Activated B cell treated with CpG ODN at 0.5 μM for 24 hours (primary cell): ENCODE results near the gene WDR45B. TPM values are rescaled to one million over a fixed set of nuclear protein-coding genes. Genes with fewer than 3 reads are reported as not detected.
A peak's percentile ranks its signal among the peaks of the same experiment; 100 is the strongest.

ENCODE experiments used
- ATAC-seq: fragments of 200-7000 bp; cut with Tn5 transposase; one replicate; pipeline ENCODE4 v1.10.0; 2021; ENCODE audit warnings: low read depth, mild to moderate bottlenecking, moderate library complexity
- CTCF ChIA-PET: fragments of 350-600 bp; sonication (Branson Sonifier 250); formaldehyde crosslinking; loops from one replicate; lab custom pipeline; 2021; ENCODE audit warnings: antibody characterized with exemption; lab: Charles Lee
- POLR2A ChIA-PET: fragments of 350-600 bp; sonication (Branson Sonifier 250); formaldehyde crosslinking; loops from one replicate; lab custom pipeline; 2021; ENCODE audit warnings: antibody characterized with exemption; lab: Charles Lee
- DNase-seq: peaks from one replicate; pipeline ENCODE4 v3.0.0; 2022
- H3K27ac Mint-ChIP-seq: one replicate; pipeline ENCODE4 v1.8.0; 2020; ENCODE audit warnings: mixed read lengths
- H3K27me3 Mint-ChIP-seq: one replicate; pipeline ENCODE4 v1.8.0; 2021; ENCODE audit warnings: mixed read lengths
- H3K36me3 Mint-ChIP-seq: one replicate; pipeline ENCODE4 v1.8.0; 2021; ENCODE audit warnings: low read depth, mixed read lengths
- H3K4me1 Mint-ChIP-seq: one replicate; pipeline ENCODE4 v1.8.0; 2021; ENCODE audit warnings: mixed read lengths
- H3K4me3 Mint-ChIP-seq: one replicate; pipeline ENCODE4 v1.8.0; 2020; ENCODE audit warnings: mild to moderate bottlenecking, mixed read lengths
- H3K9me3 Mint-ChIP-seq: one replicate; pipeline ENCODE4 v1.8.0; 2020; ENCODE audit warnings: mixed read lengths
- intact Hi-C: fragments of 100-400 bp; cut with micrococcal nuclease; formaldehyde crosslinking; loops from one replicate; pipeline ENCODE4 v1.15.1; 2024
- total RNA-seq: library from RNA; stranded (reverse); gene quantifications from 2 replicates; pipeline ENCODE4 v1.2.3, GENCODE V29; 2022
- TF ChIP-seq, protein P1 (sequence below): fragments of 200-600 bp; IDR thresholded peaks from one replicate; pipeline ENCODE4 v1.8.0; 2022; ENCODE audit warnings: antibody characterized with exemption, mild to moderate bottlenecking

The WDR45B gene
- total RNA-seq, 1 donor from 2014 or later, result 51.2 TPM

DNA sequence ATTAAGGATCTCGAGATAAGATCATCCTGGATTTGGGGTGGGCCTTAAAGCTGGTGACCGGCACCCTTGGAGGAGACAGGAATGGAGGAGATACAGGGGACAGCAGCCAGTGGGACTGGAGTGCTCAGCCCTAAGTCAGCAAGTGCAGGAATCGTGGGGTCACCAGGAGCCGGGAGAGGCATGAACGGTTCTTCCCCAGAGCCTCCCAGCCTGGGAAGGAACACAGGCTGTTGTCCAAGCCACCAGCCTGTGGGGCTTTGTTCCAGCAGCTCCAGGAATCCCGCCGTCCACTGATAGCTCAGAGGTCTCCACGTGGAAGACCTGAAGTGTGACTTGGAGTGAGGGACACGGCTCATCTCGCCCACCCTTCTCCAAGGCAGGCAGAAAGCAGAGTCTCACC lies 2.5 kb upstream of the WDR45B start:
- no peaks in the 10 kb centered on the region for H3K9me3 Mint-ChIP-seq
- H3K4me1 Mint-ChIP-seq, result peaks cover 22% of the 10 kb centered on the region
- H3K27ac Mint-ChIP-seq, result no peak overlapping the region
- H3K27me3 Mint-ChIP-seq, result no peaks in the 10 kb centered on the region
- ATAC-seq (no peak), DNase-seq (no peak)
- peaks cover 2% of the 10 kb centered on the region for H3K36me3 Mint-ChIP-seq
- intact Hi-C loops, result no loop called here
- POLR2A ChIA-PET, result no interaction called here
- H3K4me3 Mint-ChIP-seq, result no peak overlapping the region
- CTCF ChIA-PET, result no interaction called here
- TF ChIP-seq, protein P1, sequence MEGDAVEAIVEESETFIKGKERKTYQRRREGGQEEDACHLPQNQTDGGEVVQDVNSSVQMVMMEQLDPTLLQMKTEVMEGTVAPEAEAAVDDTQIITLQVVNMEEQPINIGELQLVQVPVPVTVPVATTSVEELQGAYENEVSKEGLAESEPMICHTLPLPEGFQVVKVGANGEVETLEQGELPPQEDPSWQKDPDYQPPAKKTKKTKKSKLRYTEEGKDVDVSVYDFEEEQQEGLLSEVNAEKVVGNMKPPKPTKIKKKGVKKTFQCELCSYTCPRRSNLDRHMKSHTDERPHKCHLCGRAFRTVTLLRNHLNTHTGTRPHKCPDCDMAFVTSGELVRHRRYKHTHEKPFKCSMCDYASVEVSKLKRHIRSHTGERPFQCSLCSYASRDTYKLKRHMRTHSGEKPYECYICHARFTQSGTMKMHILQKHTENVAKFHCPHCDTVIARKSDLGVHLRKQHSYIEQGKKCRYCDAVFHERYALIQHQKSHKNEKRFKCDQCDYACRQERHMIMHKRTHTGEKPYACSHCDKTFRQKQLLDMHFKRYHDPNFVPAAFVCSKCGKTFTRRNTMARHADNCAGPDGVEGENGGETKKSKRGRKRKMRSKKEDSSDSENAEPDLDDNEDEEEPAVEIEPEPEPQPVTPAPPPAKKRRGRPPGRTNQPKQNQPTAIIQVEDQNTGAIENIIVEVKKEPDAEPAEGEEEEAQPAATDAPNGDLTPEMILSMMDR, result no peak

DNA sequence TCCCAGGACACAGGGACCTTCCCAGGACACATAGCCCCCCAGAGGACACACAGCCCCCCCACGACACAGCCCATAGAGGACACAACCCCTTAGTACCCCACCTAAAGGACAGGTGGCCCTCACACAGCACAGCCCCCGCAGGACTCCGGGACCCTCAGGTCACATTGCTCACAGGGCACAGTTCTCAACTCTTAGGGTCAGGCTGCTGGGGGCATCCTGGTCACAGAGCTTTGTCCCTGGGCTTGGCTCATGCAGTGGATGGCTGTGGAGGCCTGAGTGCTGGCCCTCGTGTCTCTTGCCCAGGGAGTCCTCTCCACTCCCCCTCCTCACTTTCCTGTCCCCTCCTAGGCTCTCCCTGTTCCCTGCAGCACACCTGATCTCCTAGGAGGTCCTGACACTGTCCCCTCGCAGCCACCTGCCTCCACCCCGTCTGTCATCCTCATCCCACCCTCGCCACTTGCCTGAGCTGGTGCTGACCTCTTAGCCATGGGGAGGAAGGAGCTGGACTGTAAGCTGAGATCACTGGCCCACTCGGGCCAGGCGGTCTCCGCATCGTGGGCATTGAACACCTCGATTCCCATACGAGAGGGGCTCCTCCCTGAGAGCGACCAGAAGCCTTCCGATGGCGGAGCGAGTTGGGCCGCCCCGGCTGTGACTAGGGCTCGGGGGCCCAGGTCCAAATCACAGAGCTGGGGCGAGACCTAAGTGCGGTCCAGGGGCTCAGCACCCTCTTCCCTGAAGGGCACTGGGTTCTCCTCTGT lies 1.4 kb upstream of the WDR45B start:
- TF ChIP-seq, protein P1, result no peak
- POLR2A ChIA-PET, result no interaction called here
- no peak for DNase-seq

DNA sequence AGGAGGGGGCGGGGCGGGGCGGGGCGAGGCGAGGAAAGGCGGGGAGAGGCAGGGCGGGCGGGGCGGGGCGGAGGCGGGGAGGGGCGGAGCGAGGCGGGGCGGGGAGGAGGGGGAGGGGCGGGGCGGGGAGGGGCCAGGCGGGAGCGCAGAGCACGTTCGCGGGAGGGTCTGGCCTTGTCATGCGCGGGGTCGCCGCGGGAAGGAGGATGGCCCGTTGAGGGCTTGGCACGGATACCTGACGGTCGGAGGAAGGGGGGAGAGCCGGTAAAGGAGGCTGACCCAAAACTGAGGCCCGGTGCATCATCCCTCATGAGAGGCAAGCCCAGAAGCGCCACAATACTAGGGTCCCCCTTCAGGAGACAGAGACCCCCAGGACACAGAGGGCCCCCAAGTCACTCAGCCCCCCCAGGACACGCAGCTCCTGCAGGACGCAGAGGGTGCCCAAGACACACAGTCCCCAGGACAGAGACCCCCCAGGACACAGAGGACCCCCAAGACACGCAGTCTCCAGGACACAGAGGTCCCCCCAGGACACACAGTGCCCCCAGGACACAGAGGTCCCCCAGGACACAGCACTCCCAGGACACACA lies 593 bp upstream of the WDR45B start:
- no peaks in the 10 kb centered on the region for H3K9me3 Mint-ChIP-seq
- DNase-seq, result peak; percentile 53
- ATAC-seq, result peak; percentile 20
- H3K36me3 Mint-ChIP-seq, result peaks cover 14% of the 10 kb centered on the region
- TF ChIP-seq, protein P1, result no peak
- ChIA-PET POLR2A (no interaction called here), CTCF (no interaction called here)
- H3K27ac Mint-ChIP-seq, result peak overlapping the region; percentile 61
- H3K27me3 Mint-ChIP-seq, result no peaks in the 10 kb centered on the region
- H3K4me3 Mint-ChIP-seq, result peak overlapping the region; percentile 73
- peaks cover 23% of the 10 kb centered on the region for H3K4me1 Mint-ChIP-seq
- intact Hi-C loops, result loop anchor here (1.0 to 5.0 kb wide), 6 partner anchors 49 to 402 kb away; partner anchors contain the start of genes FN3KRP and RAB40B

More for the DNA sequence above, 1.4 kb upstream of the WDR45B start:
- intact Hi-C loops, result loop anchor here (5.0 kb wide), 1 partner anchor 118 kb away; no protein-coding TSS in a partner anchor
- no peaks in the 10 kb centered on the region for H3K27me3 Mint-ChIP-seq
- CTCF ChIA-PET, result no interaction called here
- no peak overlapping the region for H3K27ac Mint-ChIP-seq
- peak overlapping the region; percentile 41 for H3K4me3 Mint-ChIP-seq
- peaks cover 23% of the 10 kb centered on the region for H3K4me1 Mint-ChIP-seq
- H3K36me3 Mint-ChIP-seq, result peaks cover 6% of the 10 kb centered on the region
- H3K9me3 Mint-ChIP-seq, result no peaks in the 10 kb centered on the region
- ATAC-seq, result no peak

DNA sequence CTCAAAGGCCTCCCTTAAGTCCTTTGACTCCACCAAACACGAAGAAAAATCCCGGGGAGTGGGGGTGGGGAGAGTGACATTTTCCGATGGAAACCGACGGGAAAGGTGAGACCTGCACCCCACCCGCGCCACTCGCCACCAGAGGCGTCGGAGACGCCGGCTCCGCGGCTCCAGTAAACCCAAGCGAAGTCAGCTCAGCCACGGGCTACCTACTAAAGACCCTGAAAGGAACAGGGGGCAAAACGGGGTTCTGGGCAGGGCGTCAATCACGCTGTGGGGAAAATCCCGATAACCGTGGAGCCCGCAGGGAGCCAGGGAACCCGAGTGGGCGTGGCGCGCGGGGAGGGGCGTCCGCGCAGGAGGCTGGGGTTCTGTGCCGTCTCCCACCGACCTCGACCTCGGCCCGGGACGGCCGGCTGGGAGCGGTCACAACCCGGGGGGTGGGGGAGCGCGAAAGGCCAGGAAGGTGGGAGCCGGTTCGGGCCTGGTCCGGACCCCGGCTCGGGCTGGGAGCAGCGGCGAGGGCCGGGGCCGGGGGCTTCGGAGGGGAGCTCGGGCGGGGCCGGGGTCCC lies 565 bp downstream of the WDR45B start:
- peak overlapping the region; percentile 82 for H3K4me3 Mint-ChIP-seq
- ATAC-seq (peak; percentile 16), DNase-seq (peak; percentile 57)
- ChIA-PET CTCF (no interaction called here), POLR2A (interaction anchor here (0.6 to 0.8 kb wide), 2 partner anchors 54 to 129 kb away, joined by 3 to 5 read pairs; no protein-coding TSS in a partner anchor)
- intact Hi-C loops, result loop anchor here (1.0 to 5.0 kb wide), 6 partner anchors 51 to 404 kb away; partner anchors contain the start of genes FN3KRP and RAB40B
- H3K9me3 Mint-ChIP-seq, result no peaks in the 10 kb centered on the region
- H3K27ac Mint-ChIP-seq, result peak overlapping the region; percentile 41
- H3K27me3 Mint-ChIP-seq, result no peaks in the 10 kb centered on the region
- H3K36me3 Mint-ChIP-seq, result peaks cover 25% of the 10 kb centered on the region
- TF ChIP-seq, protein P1, result no peak
- H3K4me1 Mint-ChIP-seq, result peaks cover 23% of the 10 kb centered on the region

DNA sequence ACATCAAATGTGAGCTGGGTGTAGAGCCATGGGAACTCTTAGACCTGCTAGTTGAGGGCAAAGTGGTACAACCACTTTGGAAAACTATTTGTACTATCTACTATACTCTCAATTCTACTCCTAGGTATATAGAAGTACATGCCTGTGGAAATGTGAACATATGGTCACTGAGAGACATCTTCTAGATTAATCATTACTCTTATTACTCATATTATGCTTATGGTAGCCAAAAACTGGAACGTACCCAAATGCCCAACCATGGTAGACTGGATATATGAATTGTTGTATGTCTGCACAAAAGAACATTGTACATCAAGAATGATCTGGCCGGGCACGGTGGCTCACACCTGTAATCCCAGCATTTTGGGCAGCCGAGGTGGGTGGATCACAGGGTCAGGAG lies 2.7 kb downstream of the WDR45B start:
- TF ChIP-seq, protein P1, result no peak
- POLR2A ChIA-PET, result no interaction called here
- H3K4me1 Mint-ChIP-seq, result peaks cover 23% of the 10 kb centered on the region
- H3K27ac Mint-ChIP-seq, result no peak overlapping the region
- ATAC-seq, result no peak
- CTCF ChIA-PET, result no interaction called here
- H3K36me3 Mint-ChIP-seq, result peaks cover 44% of the 10 kb centered on the region
- DNase-seq, result no peak
- no peaks in the 10 kb centered on the region for H3K27me3 Mint-ChIP-seq
- H3K9me3 Mint-ChIP-seq, result no peaks in the 10 kb centered on the region
- intact Hi-C loops, result loop anchor here (5.0 kb wide), 1 partner anchor 122 kb away; no protein-coding TSS in a partner anchor
- H3K4me3 Mint-ChIP-seq, result peak overlapping the region; percentile 82
